Inflammatory macrophage treated with lipopolysaccharide for 4 hours (primary cell): ENCODE results near the gene CSMD2.
A peak's percentile ranks its signal among the peaks of the same experiment; 100 is the strongest.

Source experiments
- DNase-seq: peaks from one replicate; pipeline ENCODE4 v3.0.0-alpha.2; 2020

Gene CSMD2

GRCh38 chr1:33703464-33703863 lies 461.6 kb downstream of the CSMD2 start:
- no peak for DNase-seq

- no peak for DNase-seq
Observed at GRCh38 chr1:33698361-33699035, 466.5 kb downstream of the CSMD2 start.

GRCh38 chr1:33697816-33698215 lies 467.2 kb downstream of the CSMD2 start:
- no peak for DNase-seq

- DNase-seq: no peak
Observed at GRCh38 chr1:33696962-33697361, 468.1 kb downstream of the CSMD2 start.

- DNase-seq: no peak
Observed at GRCh38 chr1:33696311-33696710, 468.7 kb downstream of the CSMD2 start.

GRCh38 chr1:33692206-33693188 lies 472.5 kb downstream of the CSMD2 start:
- DNase-seq: peak; percentile 18

- DNase-seq: no peak
Observed at GRCh38 chr1:33687000-33687399, 478.0 kb downstream of the CSMD2 start.

GRCh38 chr1:33686551-33686950 lies 478.5 kb downstream of the CSMD2 start:
- no peak for DNase-seq

GRCh38 chr1:33685256-33685655 lies 479.8 kb downstream of the CSMD2 start:
- DNase-seq: no peak

GRCh38 chr1:33684396-33685179 lies 480.4 kb downstream of the CSMD2 start:
- DNase-seq: no peak

GRCh38 chr1:33683913-33684312 lies 481.1 kb downstream of the CSMD2 start:
- no peak for DNase-seq

- DNase-seq: no peak
Observed at GRCh38 chr1:33682371-33682770, 482.7 kb downstream of the CSMD2 start.

GRCh38 chr1:33680281-33680840 lies 484.7 kb downstream of the CSMD2 start:
- DNase-seq: no peak

GRCh38 chr1:33670567-33670966 lies 494.5 kb downstream of the CSMD2 start:
- DNase-seq: no peak

GRCh38 chr1:33668695-33669094 lies 496.3 kb downstream of the CSMD2 start:
- DNase-seq: no peak

GRCh38 chr1:33667386-33668282 lies 497.4 kb downstream of the CSMD2 start:
- DNase-seq: no peak

- DNase-seq: no peak
Observed at GRCh38 chr1:33666616-33667015, 498.4 kb downstream of the CSMD2 start.

- no peak for DNase-seq
Observed at GRCh38 chr1:33661811-33662454, 503.1 kb downstream of the CSMD2 start.

- DNase-seq: no peak
Observed at GRCh38 chr1:33660956-33661355, 504.1 kb downstream of the CSMD2 start.

- no peak for DNase-seq
Observed at GRCh38 chr1:33660244-33660643, 504.8 kb downstream of the CSMD2 start.

GRCh38 chr1:33659641-33660040 lies 505.4 kb downstream of the CSMD2 start:
- DNase-seq: no peak
